Neuronal stem cell (in vitro differentiated cells): ENCODE measurements around the gene SPATC1L.

ENCODE experiments used
- DNase-seq: peaks from one replicate; pipeline ENCODE4 v3.0.0-alpha.2; 2013; ENCODE audit warnings: low spot score
- H2AFZ ChIP-seq: one replicate; pipeline ENCODE4 v1.6.1; 2013; ENCODE audit warnings: mild to moderate bottlenecking, low read length, inconsistent platforms
- H2AK5ac ChIP-seq: 2 replicates; pipeline ENCODE4 v1.6.1; 2013; ENCODE audit warnings: low read depth, mild to moderate bottlenecking, inconsistent platforms, low read length, moderate library complexity, mixed read lengths
- H2BK120ac ChIP-seq: 2 replicates; pipeline ENCODE4 v1.6.1; 2013; ENCODE audit warnings: low read depth, mild to moderate bottlenecking, inconsistent platforms, low read length, moderate library complexity, mixed read lengths
- H2BK12ac ChIP-seq: one replicate; pipeline ENCODE4 v1.6.1; 2013; ENCODE audit warnings: low read length, inconsistent platforms
- H2BK15ac ChIP-seq: 2 replicates; pipeline ENCODE4 v1.6.1; 2013; ENCODE audit warnings: mild to moderate bottlenecking, low read length, inconsistent platforms, mixed read lengths
- H2BK5ac ChIP-seq: one replicate; pipeline ENCODE4 v1.6.1; 2013; ENCODE audit warnings: inconsistent platforms, mild to moderate bottlenecking, low read length, moderate library complexity
- H3K14ac ChIP-seq: one replicate; pipeline ENCODE4 v1.6.1; 2013; ENCODE audit warnings: low read length, inconsistent platforms
- H3K18ac ChIP-seq: 2 replicates; pipeline ENCODE4 v1.6.1; 2013; ENCODE audit warnings: low read length, inconsistent platforms
- H3K23ac ChIP-seq: 2 replicates; pipeline ENCODE4 v1.6.1; 2013; ENCODE audit warnings: low read depth, mild to moderate bottlenecking, mixed read lengths, low read length, inconsistent platforms; ENCODE audit not compliant: poor library complexity
- H3K27ac ChIP-seq: replicated peaks from 3 replicates; pipeline ENCODE4 v1.5.1; 2013; ENCODE audit warnings: low read length, inconsistent platforms
- H3K27me3 ChIP-seq, 3 experiments: 2 replicates each; pipeline ENCODE4 v1.6.1; 2013; ENCODE audit warnings: low read length in 3 of 3, mild to moderate bottlenecking in 2 of 3, inconsistent platforms in 1 of 3, low read depth in 1 of 3, mixed read lengths in 1 of 3, moderate library complexity in 1 of 3; ENCODE audit not compliant: control insufficient read depth in 3 of 3, insufficient read depth in 3 of 3
- H3K36me3 ChIP-seq, 2 donors: replicated peaks in 1 of 2; 2 replicates each; pipeline ENCODE4 v1.6.1; 2013; ENCODE audit warnings: low read length in 2 of 2; ENCODE audit not compliant: control insufficient read depth in 2 of 2, insufficient read depth in 2 of 2
- H3K4ac ChIP-seq: 2 replicates; pipeline ENCODE4 v1.6.1; 2013; ENCODE audit warnings: inconsistent platforms, mild to moderate bottlenecking, low read length, moderate library complexity
- H3K4me1 ChIP-seq, 2 donors: 1 replicate in 1 of 2; 2 replicates in 1 of 2; pipeline ENCODE4 v1.6.1; 2013; ENCODE audit warnings: low read length in 2 of 2, low read depth in 1 of 2; ENCODE audit not compliant: control insufficient read depth in 2 of 2, insufficient read depth in 1 of 2
- H3K4me2 ChIP-seq: one replicate; pipeline ENCODE4 v1.6.1; 2013; ENCODE audit warnings: mild to moderate bottlenecking, low read length, inconsistent platforms; ENCODE audit not compliant: insufficient read depth, poor library complexity, severe bottlenecking
- H3K4me3 ChIP-seq, 2 donors: 2 replicates each; pipeline ENCODE4 v1.5.1; 2013; ENCODE audit warnings: low read length in 2 of 2, mild to moderate bottlenecking in 2 of 2, inconsistent platforms in 1 of 2, moderate library complexity in 1 of 2
- H3K79me1 ChIP-seq: one replicate; pipeline ENCODE4 v1.6.1; 2013; ENCODE audit warnings: low read depth, mild to moderate bottlenecking, inconsistent platforms, low read length, moderate library complexity
- H3K9ac ChIP-seq: one replicate; pipeline ENCODE4 v1.6.1; 2013; ENCODE audit warnings: mild to moderate bottlenecking, low read depth, low read length, inconsistent platforms; ENCODE audit not compliant: poor library complexity
- H3K9me3 ChIP-seq, 2 donors: replicated peaks in 1 of 2; 2 replicates each; pipeline versions ENCODE3 to v1.6.1; 2013; ENCODE audit warnings: low read length in 2 of 2, mild to moderate bottlenecking in 2 of 2, inconsistent platforms in 1 of 2, low read depth in 1 of 2, mixed read lengths in 1 of 2, moderate library complexity in 1 of 2; ENCODE audit not compliant: control insufficient read depth in 2 of 2, insufficient read depth in 1 of 2
- H4K8ac ChIP-seq: one replicate; pipeline ENCODE4 v1.6.1; 2013; ENCODE audit warnings: low read depth, mild to moderate bottlenecking, inconsistent platforms, low read length, moderate library complexity
- H4K91ac ChIP-seq: one replicate; pipeline ENCODE4 v1.6.1; 2013; ENCODE audit warnings: low read length, low read depth, mild to moderate bottlenecking, inconsistent platforms; ENCODE audit not compliant: poor library complexity
- WGBS, 2 donors: extraction: QIAGEN DNeasy Blood & Tissue Kit; methylation state at CpG; one replicate each; pipeline ENCODE4 v1.1.7; 2013; ENCODE audit warnings: missing lambda C conversion rate in 2 of 2, mixed read lengths in 1 of 2; ENCODE audit not compliant: insufficient read length in 2 of 2, insufficient replicate concordance in 1 of 2; ENCODE audit errors: extremely low coverage in 2 of 2; 5-methylcytosine and 5-hydroxymethylcytosine counted together

Gene SPATC1L

DNA sequence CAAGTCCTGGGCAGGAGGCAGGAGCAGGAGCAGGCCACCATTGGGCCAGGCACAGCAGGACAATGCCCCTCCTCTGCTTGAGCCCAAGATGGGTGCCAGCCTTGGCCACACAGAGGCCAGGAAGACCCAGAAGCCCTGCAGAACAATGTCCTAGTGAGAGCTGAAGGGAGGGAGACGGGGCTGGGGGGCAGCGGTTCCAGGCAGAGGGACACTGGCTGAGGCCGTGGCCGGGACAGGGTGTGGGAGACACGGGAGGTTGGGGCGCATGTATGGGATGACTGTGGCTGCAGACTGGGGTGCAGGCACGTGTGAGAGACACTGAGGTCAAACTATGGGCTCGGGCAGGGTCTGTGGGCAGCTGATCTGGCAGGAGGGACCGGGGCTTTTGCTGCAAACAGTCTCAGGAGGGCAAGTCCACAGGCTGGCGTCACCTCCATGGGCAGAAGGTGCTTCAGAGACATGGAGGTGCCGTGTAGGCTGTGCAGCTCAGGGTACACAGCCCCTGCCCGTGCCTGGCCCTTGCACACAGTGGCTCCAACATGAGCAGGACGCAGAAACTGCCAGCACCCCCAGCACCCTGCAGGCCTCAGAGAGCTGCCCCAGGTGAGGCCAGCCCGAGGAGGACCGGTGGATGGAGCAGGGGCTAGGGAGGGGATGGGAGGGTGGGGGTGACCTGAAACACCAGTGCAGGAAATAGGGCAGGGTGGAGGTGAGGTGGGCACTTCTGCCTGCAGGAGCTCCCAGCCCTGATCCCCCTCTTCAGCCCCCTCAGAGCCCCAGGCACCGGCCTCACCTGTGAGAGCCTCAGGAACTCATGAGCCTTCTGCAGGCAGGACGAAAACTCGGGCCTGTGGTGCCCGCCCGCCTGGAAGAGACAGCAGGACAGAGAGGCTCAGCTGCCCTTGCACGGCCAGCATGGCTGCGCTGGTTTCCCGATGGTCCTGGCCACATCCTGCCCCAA, 24.8 kb upstream of the SPATC1L start:
- H2AK5ac ChIP-seq, result no peak overlapping the region
- peak overlapping the region; percentile 89 for H3K23ac ChIP-seq
- no peak overlapping the region for H3K18ac ChIP-seq
- H2BK120ac ChIP-seq, result no peak overlapping the region
- no peak overlapping the region for H4K8ac ChIP-seq
- no peak overlapping the region for H2BK15ac ChIP-seq
- WGBS, 2 donors, result no CpG with 5 or more reads among the region's 23 CpGs
- no peak overlapping the region for H3K4me2 ChIP-seq
- no peak overlapping the region for H4K91ac ChIP-seq
- H3K4me3 ChIP-seq, result no peak overlapping the region
- H3K36me3 ChIP-seq, result peaks cover 73 to 96% of the 10 kb centered on the region in 2 donors
- H3K9me3 ChIP-seq, result no peaks in the 10 kb centered on the region
- H2BK12ac ChIP-seq, result no peak overlapping the region
- no peak overlapping the region for H3K27ac ChIP-seq
- no peaks in the 10 kb centered on the region for H3K27me3 ChIP-seq
- peaks cover 25% of the 10 kb centered on the region for H3K79me1 ChIP-seq
- H3K4me1 ChIP-seq, result peaks cover 0 to 2% of the 10 kb centered on the region in 2 donors
- no peak overlapping the region for H3K14ac ChIP-seq
- H3K9ac ChIP-seq, result no peak overlapping the region
- H3K4ac ChIP-seq, result no peak overlapping the region
- no peak overlapping the region for H2AFZ ChIP-seq
- DNase-seq, result no peak
- H2BK5ac ChIP-seq, result no peak overlapping the region

- Histone ChIP-seq H3K4me1 (peaks cover 2 to 3% of the 10 kb centered on the region in 2 donors), H3K18ac (no peak overlapping the region), H3K79me1 (peaks cover 22% of the 10 kb centered on the region), H2AK5ac (no peak overlapping the region), H3K36me3 (peaks cover 70 to 96% of the 10 kb centered on the region in 2 donors), H3K9me3 (no peaks in the 10 kb centered on the region), H4K8ac (no peak overlapping the region), H2BK5ac (no peak overlapping the region), H3K14ac (peak overlapping the region; percentile 71), H4K91ac (no peak overlapping the region), H3K4me3 (no peak overlapping the region), H2BK120ac (no peak overlapping the region), H3K27me3 (no peaks in the 10 kb centered on the region), H3K23ac (peak overlapping the region; percentile 89), H3K4ac (no peak overlapping the region), H2AFZ (no peak overlapping the region), H2BK12ac (no peak overlapping the region), H2BK15ac (no peak overlapping the region), H3K9ac (peak overlapping the region; percentile 30), H3K27ac (no peak overlapping the region), H3K4me2 (no peak overlapping the region)
- no peak for DNase-seq
- no CpG with 5 or more reads among the region's 27 CpGs for WGBS, 2 donors
These were observed 23.8 kb upstream of the SPATC1L start for GRCh38 chr21:46207920-46208591.

GRCh38 chr21:46207006-46207919, 23.0 kb upstream of the SPATC1L start:
- no peak overlapping the region for H2AFZ ChIP-seq
- peaks cover 2 to 8% of the 10 kb centered on the region in 2 donors for H3K4me1 ChIP-seq
- no peak overlapping the region for H2AK5ac ChIP-seq
- H3K23ac ChIP-seq, result peak overlapping the region; percentile 89
- H2BK12ac ChIP-seq, result no peak overlapping the region
- H3K27ac ChIP-seq, result no peak overlapping the region
- peaks cover 0 to 2% of the 10 kb centered on the region in 2 donors for H3K9me3 ChIP-seq
- no peak overlapping the region for H2BK120ac ChIP-seq
- H3K27me3 ChIP-seq, result no peaks in the 10 kb centered on the region
- H2BK15ac ChIP-seq, result no peak overlapping the region
- no peak overlapping the region for H3K18ac ChIP-seq
- peak overlapping the region in 1 of 2 donors; percentile 18 for H3K4me3 ChIP-seq
- H4K91ac ChIP-seq, result no peak overlapping the region
- peaks cover 68 to 95% of the 10 kb centered on the region in 2 donors for H3K36me3 ChIP-seq
- H2BK5ac ChIP-seq, result peak overlapping the region; percentile 66
- peak overlapping the region; percentile 72 for H4K8ac ChIP-seq
- H3K14ac ChIP-seq, result no peak overlapping the region
- peak overlapping the region; percentile 50 for H3K9ac ChIP-seq
- H3K4ac ChIP-seq, result no peak overlapping the region
- no peak for DNase-seq
- H3K79me1 ChIP-seq, result peaks cover 20% of the 10 kb centered on the region
- WGBS, 2 donors, result no CpG with 5 or more reads among the region's 21 CpGs
- H3K4me2 ChIP-seq, result no peak overlapping the region
